ENCODE results near the gene MAGI2.

- TF ChIP-seq POLR2A (IDR thresholded peaks at IDR 0.05; ENCODE audit: low read length), result no peak
- no peak for TF ChIP-seq GATA1 (IDR thresholded peaks at IDR 0.05; ENCODE audit: low read depth, low read length)
Measured at GRCh38 chr7:78568690-78569089, 884.8 kb downstream of the MAGI2 start.
